Measurements from ENCODE around the gene LRG1. TPM values are rescaled to one million over a fixed set of nuclear protein-coding genes. Genes with fewer than 3 reads are reported as not detected.

LRG1 gene
- total and polyA plus RNA-seq, 9 of the 15 experiments (the other 6 are each of a cell fraction or from before 2014, with no cell fraction given): 1.5 to 11.9 (median 8.7) TPM

DNA sequence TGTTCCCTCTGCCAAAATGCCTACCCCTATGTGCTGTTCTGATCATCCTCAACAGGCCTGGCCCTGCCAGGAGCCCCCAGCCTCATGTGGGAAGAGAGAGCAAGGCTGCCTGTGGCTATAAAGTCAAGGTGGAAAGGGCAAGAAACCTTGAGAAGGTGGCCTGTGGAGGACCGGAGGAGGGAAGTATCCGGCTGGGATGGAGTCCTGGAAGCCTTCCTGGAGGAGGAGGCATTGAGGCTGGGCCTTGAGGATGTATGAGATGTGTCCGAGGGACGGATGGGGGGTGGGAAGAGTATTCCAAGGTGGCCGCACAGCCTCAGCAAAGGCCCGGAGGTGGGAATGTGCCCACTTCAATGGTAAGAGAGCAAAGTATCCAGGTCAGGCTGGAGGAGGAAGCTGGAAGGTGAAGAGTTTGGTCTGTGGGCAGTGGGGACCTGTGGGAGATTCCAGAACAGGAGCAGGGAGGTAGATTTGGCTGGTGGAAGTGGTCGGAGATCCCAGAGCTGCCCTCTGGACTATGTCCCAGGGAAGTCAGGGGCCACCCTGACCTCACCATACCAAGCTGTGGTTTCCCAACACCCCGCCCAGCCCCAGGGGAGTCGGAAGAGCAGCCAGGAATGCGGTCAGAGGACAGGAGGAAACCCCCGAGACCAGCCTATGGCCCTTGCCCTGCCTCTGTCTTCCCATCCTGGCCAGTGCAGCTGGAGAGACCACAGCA lies 18.5 kb downstream of the LRG1 start:
- Histone ChIP-seq H3K4me3 (no peak overlapping the region), H2AFZ (ENCODE audit: low read depth, low read length) (no peak overlapping the region), H3K9ac (ENCODE audit: insufficient read depth in 1 of 2, low read depth in 2 of 2, low read length in 2 of 2) (peak overlapping the region in 1 of 2 experiments; percentile 64; a peak in 2 of 4 replicates), H3K4me1 (replicated peaks in 1 of 2; ENCODE audit: control insufficient read depth in 2 of 2, insufficient read depth in 2 of 2, low read length in 2 of 2) (peaks cover 0 to 46% of the 10 kb centered on the region in 2 experiments; a peak in 2 of 5 replicates), H3K27me3 (ENCODE audit: control insufficient read depth in 2 of 2, insufficient read depth in 2 of 2, low read length in 2 of 2) (peaks cover 3 to 4% of the 10 kb centered on the region in 2 experiments; a peak in 3 of 5 replicates), H3K27ac (ENCODE audit: extremely low read depth, low read depth, low read length) (no peak overlapping the region), H3K79me2 (ENCODE audit: control insufficient read depth, insufficient read depth, low read length) (no peaks in the 10 kb centered on the region), H4K20me1 (replicated peaks; ENCODE audit: control insufficient read depth, insufficient read depth, low read length) (0 out of 2 replicates have a peak, but pooled peaks cover 3% of the 10 kb centered on the region), H3K36me3 (ENCODE audit: control insufficient read depth, insufficient read depth, low read length) (no peaks in the 10 kb centered on the region), H3K9me1 (ENCODE audit: control insufficient read depth, insufficient read depth, low read length) (no peaks in the 10 kb centered on the region), H3K9me3 (replicated peaks; ENCODE audit: control insufficient read depth, insufficient read depth, low read depth, low read length) (no peaks in the 10 kb centered on the region), H3K4me2 (ENCODE audit: insufficient read depth, low read length) (no peak overlapping the region)
- no peak for ATAC-seq
- BruUV-seq (replicated peaks): no TSS peak
- 18% methylated on average over 11 of the region's 11 CpGs for WGBS (ENCODE audit: insufficient coverage, low coverage, missing lambda C conversion rate)
- in situ Hi-C loops (cut with MboI) (no loop called here), intact Hi-C loops (cut with micrococcal nuclease) (no loop called here)
- CTCF ChIA-PET (ENCODE audit: low intra/inter-chr PET ratio): interaction anchor here (0.7 to 2.1 kb wide), 2 partner anchors 115 kb away, joined by 3 to 9 read pairs; no protein-coding TSS in a partner anchor
- POLR2A ChIA-PET: interaction anchor here (0.9 kb wide), 1 partner anchor 18 kb away, joined by 3 read pairs; no protein-coding TSS in a partner anchor
- FAIRE-seq: no peak
- no peak for DNase-seq (ENCODE audit: extremely low read depth in 1 of 4, low spot score in 3 of 4)
- TF ChIP-seq MNT (conservative IDR thresholded peaks at IDR 0.05) (no peak), ZNF766 (CRISPR knock-in tag; conservative IDR thresholded peaks at IDR 0.05) (no peak), ZNF140 (CRISPR knock-in tag; IDR thresholded peaks at IDR 0.05) (no peak), BACH1 (tag; IDR thresholded peaks at IDR 0.05) (no peak), STAT5B (CRISPR knock-in tag; IDR thresholded peaks at IDR 0.05) (no peak), ZNF408 (CRISPR knock-in tag; IDR thresholded peaks at IDR 0.05; ENCODE audit: low read depth) (no peak), RBM34 (IDR thresholded peaks at IDR 0.05; ENCODE audit: borderline replicate concordance, insufficient read depth, low read length) (no peak), KDM1A (IDR thresholded peaks at IDR 0.05) (peak in 1 of 2 experiments; percentile 40; a peak in 1 of 4 replicates), PML (IDR thresholded peaks at IDR 0.05; ENCODE audit: low read length) (no peak), SMARCA5 (IDR thresholded peaks at IDR 0.05) (peak; percentile 73), RBM25 (IDR thresholded peaks at IDR 0.05; ENCODE audit: low read depth, low read length, severe bottlenecking) (peak; percentile 47), PTBP1 (IDR thresholded peaks at IDR 0.05; ENCODE audit: low read depth, low read length) (peak; percentile 72; the same call in 1 of the 2 replicates), MCM5 (IDR thresholded peaks at IDR 0.05; ENCODE audit: low read depth) (no peak), HOMEZ (CRISPR knock-in tag; IDR thresholded peaks at IDR 0.05) (no peak)
- TF ChIP-seq, protein P1, sequence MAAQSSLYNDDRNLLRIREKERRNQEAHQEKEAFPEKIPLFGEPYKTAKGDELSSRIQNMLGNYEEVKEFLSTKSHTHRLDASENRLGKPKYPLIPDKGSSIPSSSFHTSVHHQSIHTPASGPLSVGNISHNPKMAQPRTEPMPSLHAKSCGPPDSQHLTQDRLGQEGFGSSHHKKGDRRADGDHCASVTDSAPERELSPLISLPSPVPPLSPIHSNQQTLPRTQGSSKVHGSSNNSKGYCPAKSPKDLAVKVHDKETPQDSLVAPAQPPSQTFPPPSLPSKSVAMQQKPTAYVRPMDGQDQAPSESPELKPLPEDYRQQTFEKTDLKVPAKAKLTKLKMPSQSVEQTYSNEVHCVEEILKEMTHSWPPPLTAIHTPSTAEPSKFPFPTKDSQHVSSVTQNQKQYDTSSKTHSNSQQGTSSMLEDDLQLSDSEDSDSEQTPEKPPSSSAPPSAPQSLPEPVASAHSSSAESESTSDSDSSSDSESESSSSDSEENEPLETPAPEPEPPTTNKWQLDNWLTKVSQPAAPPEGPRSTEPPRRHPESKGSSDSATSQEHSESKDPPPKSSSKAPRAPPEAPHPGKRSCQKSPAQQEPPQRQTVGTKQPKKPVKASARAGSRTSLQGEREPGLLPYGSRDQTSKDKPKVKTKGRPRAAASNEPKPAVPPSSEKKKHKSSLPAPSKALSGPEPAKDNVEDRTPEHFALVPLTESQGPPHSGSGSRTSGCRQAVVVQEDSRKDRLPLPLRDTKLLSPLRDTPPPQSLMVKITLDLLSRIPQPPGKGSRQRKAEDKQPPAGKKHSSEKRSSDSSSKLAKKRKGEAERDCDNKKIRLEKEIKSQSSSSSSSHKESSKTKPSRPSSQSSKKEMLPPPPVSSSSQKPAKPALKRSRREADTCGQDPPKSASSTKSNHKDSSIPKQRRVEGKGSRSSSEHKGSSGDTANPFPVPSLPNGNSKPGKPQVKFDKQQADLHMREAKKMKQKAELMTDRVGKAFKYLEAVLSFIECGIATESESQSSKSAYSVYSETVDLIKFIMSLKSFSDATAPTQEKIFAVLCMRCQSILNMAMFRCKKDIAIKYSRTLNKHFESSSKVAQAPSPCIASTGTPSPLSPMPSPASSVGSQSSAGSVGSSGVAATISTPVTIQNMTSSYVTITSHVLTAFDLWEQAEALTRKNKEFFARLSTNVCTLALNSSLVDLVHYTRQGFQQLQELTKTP (IDR thresholded peaks at IDR 0.05; ENCODE audit: low read depth in 1 of 2, partially characterized antibody in 2 of 2): no peak
